Right kidney (tissue), 9 donors: ENCODE data around the gene CYP21A2.
"Not testable (repeated sequence)": the region's sequence is repeated elsewhere in the genome, so short reads cannot be mapped to it uniquely, and the experiment has no call there.

ENCODE experiments used
- DNase-seq: peaks from one replicate; pipeline ENCODE4 v3.0.0-alpha.2; 2016
- long read RNA-seq, 8 donors: transcript quantifications; one replicate each; lab custom pipeline, GENCODE V29; 2026

CYP21A2 gene
- long read RNA-seq, donor 1, result 0 reads
- long read RNA-seq, donor 2, result 0 reads
- long read RNA-seq, donor 3, partial matches to known transcripts, result 0 of 1 reads
- long read RNA-seq, donor 3, other reads (novel, unspliced or antisense), result 0 of 1 reads
- long read RNA-seq, donor 4, result 0 reads
- long read RNA-seq, donor 5, result 0 reads
- long read RNA-seq, donor 6, result 0 reads
- long read RNA-seq, donor 7, result 0 reads
- long read RNA-seq, donor 8, result 0 reads

DNA sequence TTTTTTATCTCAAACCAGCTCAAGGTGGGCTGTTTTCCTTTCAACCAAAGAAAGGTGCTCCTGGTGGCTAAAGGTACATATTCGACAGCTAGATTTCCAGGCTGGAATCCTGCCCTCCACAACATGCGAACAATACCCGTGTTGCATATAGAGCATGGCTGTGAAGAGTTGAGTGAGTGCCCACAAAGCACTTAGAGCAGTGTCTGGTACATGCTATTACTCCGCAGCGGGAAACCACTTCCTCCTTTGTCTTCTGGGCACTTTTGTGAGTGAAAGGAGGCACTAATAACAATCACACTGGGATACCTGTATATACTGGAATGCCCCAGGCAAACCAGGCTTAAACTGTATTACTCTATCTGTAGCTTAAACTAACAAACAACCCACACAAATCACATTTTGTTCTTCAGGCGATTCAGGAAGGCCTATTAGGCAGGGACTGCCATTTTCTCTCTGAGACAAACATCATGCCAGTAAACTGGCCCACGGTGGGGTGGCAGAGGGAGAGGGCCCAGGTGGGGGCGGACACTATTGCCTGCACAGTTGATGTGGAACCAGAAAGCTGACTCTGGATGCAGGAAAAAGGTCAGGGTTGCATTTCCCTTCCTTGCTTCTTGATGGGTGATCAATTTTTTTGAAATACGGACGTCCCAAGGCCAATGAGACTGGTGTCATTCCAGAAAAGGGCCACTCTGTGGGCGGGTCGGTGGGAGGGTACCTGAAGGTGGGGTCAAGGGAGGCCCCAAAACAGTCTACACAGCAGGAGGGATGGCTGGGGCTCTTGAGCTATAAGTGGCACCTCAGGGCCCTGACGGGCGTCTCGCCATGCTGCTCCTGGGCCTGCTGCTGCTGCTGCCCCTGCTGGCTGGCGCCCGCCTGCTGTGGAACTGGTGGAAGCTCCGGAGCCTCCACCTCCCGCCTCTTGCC is at the start of gene CYP21A2:
TSS of gene CYP21A2 (plus strand) at position 818 of the 927 bp plus-strand sequence. CDS start at position 826, 8 bp downstream.
- DNase-seq, result not testable (repeated sequence)

DNA sequence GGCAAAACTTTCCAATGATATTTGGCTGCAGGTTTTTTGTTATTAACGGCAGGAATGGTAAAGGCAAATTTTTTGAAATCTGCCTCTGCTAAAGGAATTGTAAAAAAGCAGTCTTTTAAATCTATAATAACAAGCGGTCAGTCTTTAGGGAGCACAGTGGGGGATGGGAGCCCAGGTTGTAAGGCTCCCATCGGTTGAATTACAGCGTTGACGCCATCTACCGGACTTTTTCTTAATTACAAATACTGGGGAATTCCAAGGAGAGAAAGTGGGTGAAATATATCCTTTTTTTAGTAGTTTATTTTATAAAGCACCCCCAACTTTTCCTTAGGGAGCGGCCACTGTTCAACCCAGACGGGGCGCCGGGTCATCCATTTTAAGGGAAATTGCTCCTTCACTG is 48.9 kb upstream of the CYP21A2 start:
- DNase-seq, result not testable (repeated sequence)

DNA sequence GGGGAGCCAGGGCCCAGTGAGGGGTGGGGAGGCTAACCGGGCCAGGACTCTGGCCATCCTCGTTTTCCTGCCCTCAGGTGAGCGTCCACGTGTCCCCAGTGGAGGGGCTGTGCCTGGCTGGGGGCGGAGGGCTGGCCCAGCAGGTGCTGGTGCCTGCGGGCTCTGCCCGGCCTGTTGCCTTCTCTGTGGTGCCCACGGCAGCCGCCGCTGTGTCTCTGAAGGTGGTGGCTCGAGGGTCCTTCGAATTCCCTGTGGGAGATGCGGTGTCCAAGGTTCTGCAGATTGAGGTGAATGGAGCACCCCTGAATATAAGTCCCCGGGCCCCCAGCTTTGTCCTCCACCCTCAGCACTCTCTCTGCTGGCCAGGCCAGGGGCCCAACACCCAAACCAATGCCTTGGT is 43.8 kb upstream of the CYP21A2 start:
- not testable (repeated sequence) for DNase-seq

DNA sequence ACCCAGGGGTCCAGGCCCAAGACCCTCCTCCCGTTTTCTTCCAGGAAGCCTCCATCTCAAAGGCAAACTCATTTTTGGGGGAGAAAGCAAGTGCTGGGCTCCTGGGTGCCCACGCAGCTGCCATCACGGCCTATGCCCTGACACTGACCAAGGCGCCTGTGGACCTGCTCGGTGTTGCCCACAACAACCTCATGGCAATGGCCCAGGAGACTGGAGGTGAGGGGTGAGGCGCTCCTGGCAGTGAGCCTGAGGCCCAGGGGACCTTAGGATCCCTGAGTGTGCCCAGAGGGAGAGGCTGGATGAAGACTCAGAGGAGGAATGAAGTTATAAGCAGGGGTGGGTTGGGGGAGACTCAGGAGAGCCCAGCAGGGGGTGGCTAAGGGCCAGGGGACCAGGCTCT is 41.8 kb upstream of the CYP21A2 start:
- DNase-seq, result not testable (repeated sequence)

DNA sequence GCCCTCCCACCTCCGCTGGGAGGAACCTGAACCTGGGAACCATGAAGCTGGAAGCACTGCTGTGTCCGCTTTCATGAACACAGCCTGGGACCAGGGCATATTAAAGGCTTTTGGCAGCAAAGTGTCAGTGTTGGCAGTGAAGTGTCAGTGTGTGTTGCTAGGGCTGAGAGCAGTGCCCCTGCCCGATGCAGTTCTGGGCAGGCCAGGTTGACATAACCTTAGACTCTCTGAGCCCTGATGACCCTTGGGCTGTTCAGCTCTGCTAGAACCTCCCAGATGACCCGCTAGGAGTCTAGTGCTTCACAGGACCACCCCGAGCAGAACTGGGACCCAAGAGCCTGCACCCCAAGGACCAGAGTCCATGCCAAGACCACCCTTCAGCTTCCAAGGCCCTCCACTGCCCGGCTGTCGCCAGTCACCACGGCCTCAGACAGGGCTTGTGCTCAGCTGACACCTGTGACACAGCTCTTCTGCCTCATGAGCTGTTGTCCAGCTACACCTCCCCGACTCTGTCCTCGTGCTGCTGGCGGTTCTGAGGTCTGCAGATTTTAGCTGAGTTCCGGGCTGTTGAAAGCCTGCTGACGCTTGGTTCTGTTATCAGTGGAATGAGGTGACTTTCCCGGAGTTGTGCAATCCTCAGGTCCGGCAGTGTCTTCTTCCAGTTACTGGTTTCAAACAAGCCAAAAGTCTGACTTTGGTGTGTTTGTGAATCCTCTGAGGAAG is 35.5 kb upstream of the CYP21A2 start:
- not testable (repeated sequence) for DNase-seq

DNA sequence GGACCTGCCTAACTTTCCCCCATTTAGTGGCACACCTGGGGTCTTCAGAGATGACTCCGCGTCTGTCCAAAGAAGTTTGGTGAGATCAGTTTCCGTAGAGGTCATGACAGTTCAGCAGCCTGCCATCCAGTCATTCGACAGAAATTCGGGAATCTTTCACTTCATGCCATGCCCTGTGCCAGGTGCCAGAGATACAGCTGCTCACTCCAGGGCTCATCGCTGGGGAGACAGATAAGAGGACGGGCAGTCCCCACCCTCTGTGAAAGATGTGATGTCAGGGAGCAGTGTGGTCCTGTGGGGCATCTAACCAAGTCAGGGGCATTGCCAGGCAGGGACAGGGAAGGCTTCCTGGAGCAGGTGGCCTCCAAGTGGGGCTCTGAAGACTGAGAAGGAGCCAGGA is 34.9 kb upstream of the CYP21A2 start:
- not testable (repeated sequence) for DNase-seq

DNA sequence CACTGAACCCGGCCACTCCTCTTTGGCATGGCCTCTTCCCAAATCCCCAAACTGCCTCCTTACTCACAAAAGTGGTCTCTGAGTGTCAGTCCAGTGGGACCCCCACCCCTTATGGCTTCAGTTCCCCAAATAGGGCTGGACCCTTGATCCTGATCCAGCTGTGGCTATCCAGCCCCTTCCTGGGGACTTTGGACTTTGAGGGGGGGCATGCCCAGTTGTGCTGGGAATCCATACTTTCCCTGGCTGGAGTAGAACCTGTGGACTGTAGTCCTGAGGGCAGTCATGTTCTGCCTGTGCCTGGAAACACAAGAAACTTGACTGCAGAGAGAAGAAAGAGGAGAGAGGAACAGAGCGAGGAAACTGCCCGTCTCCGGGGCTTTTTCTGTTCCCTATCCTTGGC is 33.8 kb upstream of the CYP21A2 start:
- DNase-seq, result not testable (repeated sequence)

DNA sequence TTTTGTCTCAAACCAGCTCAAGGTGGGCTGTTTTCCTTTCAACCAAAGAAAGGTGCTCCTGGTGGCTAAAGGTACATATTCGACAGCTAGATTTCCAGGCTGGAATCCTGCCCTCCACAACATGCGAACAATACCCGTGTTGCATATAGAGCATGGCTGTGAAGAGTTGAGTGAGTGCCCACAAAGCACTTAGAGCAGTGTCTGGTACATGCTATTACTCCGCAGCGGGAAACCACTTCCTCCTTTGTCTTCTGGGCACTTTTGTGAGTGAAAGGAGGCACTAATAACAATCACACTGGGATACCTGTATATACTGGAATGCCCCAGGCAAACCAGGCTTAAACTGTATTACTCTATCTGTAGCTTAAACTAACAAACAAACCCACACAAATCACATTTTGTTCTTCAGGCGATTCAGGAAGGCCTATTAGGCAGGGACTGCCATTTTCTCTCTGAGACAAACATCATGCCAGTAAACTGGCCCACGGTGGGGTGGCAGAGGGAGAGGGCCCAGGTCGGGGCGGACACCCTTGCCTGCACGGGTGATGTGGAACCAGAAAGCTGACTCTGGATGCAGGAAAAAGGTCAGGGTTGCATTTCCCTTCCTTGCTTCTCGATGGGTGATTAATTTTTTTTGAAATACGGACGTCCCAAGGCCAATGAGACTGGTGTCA is 33.2 kb upstream of the CYP21A2 start:
- DNase-seq, result not testable (repeated sequence)

DNA sequence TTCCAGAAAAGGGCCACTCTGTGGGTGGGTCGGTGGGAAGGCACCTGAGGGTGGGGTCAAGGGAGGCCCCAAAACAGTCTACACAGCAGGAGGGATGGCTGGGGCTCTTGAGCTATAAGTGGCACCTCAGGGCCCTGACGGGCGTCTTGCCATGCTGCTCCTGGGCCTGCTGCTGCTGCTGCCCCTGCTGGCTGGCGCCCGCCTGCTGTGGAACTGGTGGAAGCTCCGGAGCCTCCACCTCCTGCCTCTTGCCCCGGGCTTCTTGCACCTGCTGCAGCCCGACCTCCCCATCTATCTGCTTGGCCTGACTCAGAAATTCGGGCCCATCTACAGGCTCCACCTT is 32.7 kb upstream of the CYP21A2 start:
- not testable (repeated sequence) for DNase-seq

DNA sequence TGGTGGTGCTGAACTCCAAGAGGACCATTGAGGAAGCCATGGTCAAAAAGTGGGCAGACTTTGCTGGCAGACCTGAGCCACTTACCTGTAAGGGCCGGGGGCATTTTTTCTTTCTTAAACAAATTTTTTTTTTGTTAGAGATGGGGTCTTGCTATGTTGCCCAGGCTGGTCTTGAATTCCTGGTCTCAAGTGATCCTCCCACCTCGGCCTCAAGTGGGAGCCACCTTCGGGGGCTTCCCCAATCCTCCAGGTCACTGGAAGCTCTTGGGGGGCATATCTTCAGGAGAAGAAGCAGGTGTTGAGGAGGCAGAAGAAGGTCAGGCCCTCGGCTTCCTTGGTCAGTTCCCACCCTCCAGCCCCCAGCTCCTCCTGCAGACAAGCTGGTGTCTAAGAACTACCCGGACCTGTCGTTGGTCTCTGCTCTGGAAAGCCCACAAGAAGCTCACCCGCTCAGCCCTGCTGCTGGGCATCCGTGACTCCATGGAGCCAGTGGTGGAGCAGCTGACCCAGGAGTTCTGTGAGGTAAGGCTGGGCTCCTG is 32.2 kb upstream of the CYP21A2 start:
- not testable (repeated sequence) for DNase-seq

DNA sequence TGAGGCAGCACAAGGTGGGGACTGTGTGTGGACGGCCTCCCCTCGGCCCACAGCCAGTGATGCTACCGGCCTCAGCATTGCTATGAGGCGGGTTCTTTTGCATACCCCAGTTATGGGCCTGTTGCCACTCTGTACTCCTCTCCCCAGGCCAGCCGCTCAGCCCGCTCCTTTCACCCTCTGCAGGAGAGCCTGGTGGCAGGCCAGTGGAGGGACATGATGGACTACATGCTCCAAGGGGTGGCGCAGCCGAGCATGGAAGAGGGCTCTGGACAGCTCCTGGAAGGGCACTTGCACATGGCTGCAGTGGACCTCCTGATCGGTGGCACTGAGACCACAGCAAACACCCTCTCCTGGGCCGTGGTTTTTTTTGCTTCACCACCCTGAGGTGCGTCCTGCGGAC is 31.1 kb upstream of the CYP21A2 start:
- not testable (repeated sequence) for DNase-seq

DNA sequence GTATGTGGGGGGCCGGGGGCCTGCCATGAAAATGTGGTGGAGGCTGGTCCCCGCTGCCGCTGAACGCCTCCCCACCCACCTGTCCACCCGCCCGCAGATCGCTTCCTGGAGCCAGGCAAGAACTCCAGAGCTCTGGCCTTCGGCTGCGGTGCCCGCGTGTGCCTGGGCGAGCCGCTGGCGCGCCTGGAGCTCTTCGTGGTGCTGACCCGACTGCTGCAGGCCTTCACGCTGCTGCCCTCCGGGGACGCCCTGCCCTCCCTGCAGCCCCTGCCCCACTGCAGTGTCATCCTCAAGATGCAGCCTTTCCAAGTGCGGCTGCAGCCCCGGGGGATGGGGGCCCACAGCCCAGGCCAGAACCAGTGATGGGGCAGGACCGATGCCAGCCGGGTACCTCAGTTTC is 30.2 kb upstream of the CYP21A2 start:
- not testable (repeated sequence) for DNase-seq

DNA sequence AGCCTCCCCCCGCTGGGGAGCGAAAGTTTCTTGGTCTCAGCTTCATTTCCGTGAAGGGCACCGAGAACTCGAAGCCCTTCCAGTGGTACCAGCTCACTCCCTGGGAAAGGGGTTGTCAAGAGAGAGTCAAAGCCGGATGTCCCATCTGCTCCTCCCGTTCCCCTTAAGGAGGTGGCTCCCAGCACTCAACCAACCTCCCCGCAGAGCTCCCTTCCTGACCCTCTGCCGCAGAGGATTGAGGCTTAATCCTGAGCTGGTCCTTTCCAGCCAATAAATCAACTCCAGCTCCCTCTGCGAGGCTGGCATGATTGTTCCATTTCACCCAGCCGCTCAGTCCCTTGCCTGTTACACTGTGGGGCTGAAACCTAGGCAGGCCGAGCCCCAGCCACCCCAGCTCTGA is 29.6 kb upstream of the CYP21A2 start:
- not testable (repeated sequence) for DNase-seq

DNA sequence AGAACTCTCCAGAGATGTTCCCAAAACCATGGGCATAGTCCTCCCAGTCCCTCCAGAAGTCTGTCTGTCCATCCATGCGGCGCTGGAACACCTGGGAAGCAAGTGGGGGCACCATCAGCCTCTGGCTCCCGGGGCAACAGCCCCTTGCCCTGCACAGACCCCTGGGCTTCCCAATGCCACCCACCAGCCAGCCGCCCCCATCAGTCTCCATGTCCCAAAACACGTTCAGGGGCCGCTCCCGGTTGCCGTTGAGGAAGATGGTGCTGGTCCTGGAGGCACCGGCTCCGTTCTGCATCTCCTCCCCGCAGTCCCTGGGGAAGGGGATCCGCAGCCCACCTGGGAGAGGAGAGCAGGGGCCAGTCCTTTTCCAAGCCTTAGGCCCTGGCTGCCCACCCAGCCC is 28.7 kb upstream of the CYP21A2 start:
- DNase-seq, result not testable (repeated sequence)

DNA sequence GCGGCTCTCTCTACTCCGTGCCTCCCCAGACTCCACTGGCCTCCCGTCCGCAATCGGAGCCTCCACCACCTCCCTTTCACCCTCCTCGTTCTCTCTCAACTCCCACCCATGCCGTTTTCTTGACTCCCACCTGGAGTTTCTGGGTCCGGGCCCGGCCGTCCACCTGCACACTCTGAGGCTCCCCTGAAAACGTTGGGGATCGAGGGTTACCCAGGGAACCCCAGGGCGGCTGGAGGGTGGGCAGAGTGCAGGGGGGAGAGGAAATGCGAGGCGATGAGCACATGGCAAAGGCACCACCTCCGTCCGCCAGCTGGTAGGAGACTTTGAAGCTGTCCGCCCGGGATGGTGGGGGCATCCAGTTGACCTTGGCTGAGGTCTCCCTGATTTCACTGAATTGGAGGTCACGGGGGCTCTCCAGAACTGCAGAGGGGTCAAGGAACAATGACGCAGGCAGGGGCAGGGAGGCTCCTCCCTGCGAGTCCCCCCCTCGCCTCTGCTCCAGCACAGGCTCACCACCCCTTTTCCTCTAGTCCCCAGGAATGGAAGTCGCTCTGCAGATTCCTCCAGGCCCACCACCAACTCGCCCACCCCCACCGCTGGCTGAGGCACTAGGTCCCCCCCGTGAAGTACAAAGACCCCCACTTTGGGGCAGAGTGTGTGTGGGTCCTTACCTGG is 27.2 kb upstream of the CYP21A2 start:
- not testable (repeated sequence) for DNase-seq

DNA sequence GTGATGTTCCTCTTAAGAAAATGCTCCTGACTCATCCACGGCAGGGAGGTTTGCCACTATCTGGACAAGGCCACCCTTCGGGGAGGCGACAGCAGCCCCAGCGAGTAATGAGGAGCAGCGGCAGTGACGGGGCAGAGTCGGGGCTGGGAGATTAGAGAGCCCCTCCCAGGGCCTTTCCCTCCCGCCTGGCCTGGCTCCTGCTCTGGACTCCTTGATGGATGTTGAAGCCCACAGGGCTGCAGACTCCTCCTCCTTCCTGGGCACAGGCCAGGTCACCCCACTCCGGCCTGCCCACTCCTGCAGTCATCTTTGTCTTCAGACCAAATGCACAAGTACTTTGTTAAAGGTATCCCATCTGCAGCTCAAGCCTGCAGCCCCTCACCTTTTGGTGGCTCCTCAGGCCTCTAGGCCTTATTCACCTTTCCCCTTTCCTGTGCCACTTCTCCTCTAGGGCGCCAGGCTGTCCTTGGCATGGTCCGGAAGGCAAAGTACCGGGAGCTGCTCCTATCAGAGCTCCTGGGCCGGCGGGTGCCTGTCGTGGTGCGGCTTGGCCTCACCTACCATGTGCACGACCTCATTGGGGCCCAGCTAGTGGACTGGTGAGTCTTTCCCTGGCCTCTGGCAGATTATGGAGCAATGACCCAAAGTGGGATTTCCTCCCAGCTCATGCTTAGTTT is 25.1 kb upstream of the CYP21A2 start:
- not testable (repeated sequence) for DNase-seq

DNA sequence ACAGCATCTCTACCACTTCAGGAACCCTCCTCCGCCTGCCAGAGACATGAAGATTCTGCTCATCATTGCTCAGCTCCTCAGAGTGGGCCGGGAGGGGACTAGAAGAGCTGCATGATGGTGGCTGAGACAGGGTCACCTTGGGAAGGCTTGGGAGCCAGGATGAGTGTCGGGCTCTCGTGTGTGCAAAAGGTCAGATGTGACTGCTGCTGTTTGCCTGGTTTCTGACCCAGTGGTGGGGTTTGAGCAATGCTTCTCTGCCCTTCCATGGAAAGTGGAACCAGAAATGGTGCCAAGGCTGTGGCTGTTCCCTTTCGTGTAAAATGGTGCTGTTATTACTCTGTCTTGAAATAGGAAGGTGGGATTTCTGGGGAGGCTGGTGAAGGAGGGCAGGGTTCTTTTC is 24.5 kb upstream of the CYP21A2 start:
- not testable (repeated sequence) for DNase-seq

DNA sequence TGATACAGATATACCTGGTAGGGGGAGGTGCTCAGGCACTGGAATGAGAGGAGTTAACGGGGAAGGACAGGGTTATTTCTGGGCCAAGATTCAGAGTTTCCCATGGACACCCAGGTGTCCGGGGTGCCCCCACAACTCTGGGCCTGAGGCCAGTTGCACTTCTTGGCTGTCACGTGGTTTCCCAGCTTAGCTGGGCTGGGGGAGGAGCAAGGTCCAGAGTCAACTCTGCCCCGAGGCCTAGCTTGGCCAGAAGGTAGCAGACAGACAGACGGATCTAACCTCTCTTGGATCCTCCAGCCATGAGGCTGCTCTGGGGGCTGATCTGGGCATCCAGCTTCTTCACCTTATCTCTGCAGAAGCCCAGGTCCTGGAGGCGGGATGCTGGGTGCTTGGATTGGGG is 23.7 kb upstream of the CYP21A2 start, which contains the start of gene C4B:
TSS of gene C4B (plus strand) at position 249 of the 400 bp plus-strand sequence. CDS start at position 300, 51 bp downstream.
- DNase-seq, result not testable (repeated sequence)

DNA sequence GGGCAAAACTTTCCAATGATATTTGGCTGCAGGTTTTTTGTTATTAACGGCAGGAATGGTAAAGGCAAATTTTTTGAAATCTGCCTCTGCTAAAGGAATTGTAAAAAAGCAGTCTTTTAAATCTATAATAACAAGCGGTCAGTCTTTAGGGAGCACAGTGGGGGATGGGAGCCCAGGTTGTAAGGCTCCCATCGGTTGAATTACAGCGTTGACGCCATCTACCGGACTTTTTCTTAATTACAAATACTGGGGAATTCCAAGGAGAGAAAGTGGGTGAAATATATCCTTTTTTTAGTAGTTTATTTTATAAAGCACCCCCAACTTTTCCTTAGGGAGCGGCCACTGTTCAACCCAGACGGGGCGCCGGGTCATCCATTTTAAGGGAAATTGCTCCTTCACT is 16.1 kb upstream of the CYP21A2 start:
- DNase-seq, result not testable (repeated sequence)

DNA sequence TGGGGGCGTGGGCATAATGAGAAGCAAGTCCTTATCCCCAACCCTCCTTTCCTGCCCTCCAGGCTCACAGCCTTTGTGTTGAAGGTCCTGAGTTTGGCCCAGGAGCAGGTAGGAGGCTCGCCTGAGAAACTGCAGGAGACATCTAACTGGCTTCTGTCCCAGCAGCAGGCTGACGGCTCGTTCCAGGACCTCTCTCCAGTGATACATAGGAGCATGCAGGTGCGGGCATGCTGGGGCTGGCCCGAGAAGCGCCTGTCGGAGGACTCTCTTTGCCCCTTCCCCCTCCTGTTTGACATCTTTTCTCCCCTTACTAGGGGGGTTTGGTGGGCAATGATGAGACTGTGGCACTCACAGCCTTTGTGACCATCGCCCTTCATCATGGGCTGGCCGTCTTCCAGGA is 9.6 kb upstream of the CYP21A2 start:
- DNase-seq, result not testable (repeated sequence)

DNA sequence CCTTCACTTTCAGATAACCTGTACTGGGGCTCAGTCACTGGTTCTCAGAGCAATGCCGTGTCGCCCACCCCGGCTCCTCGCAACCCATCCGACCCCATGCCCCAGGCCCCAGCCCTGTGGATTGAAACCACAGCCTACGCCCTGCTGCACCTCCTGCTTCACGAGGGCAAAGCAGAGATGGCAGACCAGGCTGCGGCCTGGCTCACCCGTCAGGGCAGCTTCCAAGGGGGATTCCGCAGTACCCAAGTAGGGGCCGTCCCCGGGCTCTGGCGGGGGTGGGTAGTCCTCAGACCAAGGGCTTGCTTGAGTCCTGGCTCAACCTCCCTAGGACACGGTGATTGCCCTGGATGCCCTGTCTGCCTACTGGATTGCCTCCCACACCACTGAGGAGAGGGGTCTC is 8.7 kb upstream of the CYP21A2 start:
- DNase-seq, result not testable (repeated sequence)
